ENCODE results near the gene TTC39B. TPM values are rescaled to one million over a fixed set of nuclear protein-coding genes. Genes with fewer than 3 reads are reported as not detected.
A peak's percentile ranks its signal among the peaks of the same experiment; 100 is the strongest.

Gene TTC39B
- polyA plus RNA-seq, 1 experiment: 11.4 TPM

GRCh38 chr9:15163931-15164330 lies 143.1 kb downstream of the TTC39B start:
- no peak for TF ChIP-seq CTCF (IDR thresholded peaks at IDR 0.05; ENCODE audit: low read depth, low read length)
- no peak overlapping the region for H3K27ac ChIP-seq (ENCODE audit: low read depth, low read length)
- ChIA-PET POLR2A (no interaction called here), CTCF (no interaction called here)
- DNase-seq (ENCODE audit: low read depth, low spot score): no peak
- H3K4me3 ChIP-seq (ENCODE audit: low read depth, low read length): no peak overlapping the region
- H3K9me3 ChIP-seq (ENCODE audit: control insufficient read depth, insufficient read depth, low read length): no peaks in the 10 kb centered on the region
- H3K27me3 ChIP-seq (ENCODE audit: control insufficient read depth, insufficient read depth, low read length): no peaks in the 10 kb centered on the region

DNA sequence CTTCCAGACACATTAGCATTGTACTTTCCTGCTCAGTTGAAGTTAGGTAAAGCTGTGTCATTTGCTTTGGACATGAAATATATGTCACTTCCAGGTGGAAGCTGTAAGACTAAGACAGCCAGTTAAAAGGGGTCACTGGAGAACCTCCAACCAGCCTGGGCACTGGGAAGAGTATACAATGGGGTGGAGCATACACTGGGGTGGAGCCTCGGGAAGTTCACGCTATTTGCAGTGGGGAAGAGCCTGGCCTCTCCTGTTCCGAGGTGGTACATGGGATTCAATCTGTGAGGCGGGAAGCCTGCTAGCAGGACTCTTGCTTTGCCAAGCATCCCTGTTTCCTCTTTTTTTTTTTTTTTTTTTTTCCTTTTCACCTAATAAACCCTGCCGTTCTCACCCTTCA lies 145.3 kb downstream of the TTC39B start:
- no peak for DNase-seq (ENCODE audit: low read depth, low spot score)
- H3K9me3 ChIP-seq (ENCODE audit: control insufficient read depth, insufficient read depth, low read length): no peaks in the 10 kb centered on the region
- POLR2A ChIA-PET: no interaction called here
- no peak overlapping the region for H3K4me3 ChIP-seq (ENCODE audit: low read depth, low read length)
- CTCF ChIA-PET: interaction anchor here (1.1 kb wide), 1 partner anchor 339 kb away, joined by 5 read pairs; no protein-coding TSS in a partner anchor
- peaks cover 2% of the 10 kb centered on the region for H3K27me3 ChIP-seq (ENCODE audit: control insufficient read depth, insufficient read depth, low read length)
- H3K27ac ChIP-seq (ENCODE audit: low read depth, low read length): no peak overlapping the region
- no peak for TF ChIP-seq CTCF (IDR thresholded peaks at IDR 0.05; ENCODE audit: low read depth, low read length)

DNA sequence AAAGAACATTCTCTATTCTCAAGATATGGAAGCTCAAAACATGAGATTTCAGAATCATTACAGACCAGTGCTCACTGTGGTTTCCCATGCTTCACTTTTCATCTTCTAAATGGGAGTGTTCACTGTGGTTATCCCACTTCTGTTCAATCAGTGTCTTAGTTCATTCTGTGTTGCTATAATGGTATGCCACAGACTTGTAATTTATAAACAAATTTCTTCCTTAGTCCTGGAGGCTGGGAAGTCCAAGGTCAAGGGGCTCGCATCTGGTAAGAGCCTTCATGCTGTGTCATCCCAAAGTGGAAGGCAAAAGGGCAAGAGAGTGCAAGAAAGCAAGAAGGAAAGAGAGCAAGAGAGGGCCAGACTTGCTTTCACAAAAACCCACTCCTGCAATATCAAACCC lies 146.3 kb downstream of the TTC39B start:
- CTCF ChIA-PET: no interaction called here
- Histone ChIP-seq H3K4me3 (ENCODE audit: low read depth, low read length) (no peak overlapping the region), H3K9me3 (ENCODE audit: control insufficient read depth, insufficient read depth, low read length) (no peaks in the 10 kb centered on the region), H3K27me3 (ENCODE audit: control insufficient read depth, insufficient read depth, low read length) (peaks cover 2% of the 10 kb centered on the region), H3K27ac (ENCODE audit: low read depth, low read length) (no peak overlapping the region)
- POLR2A ChIA-PET: no interaction called here
- DNase-seq (ENCODE audit: low read depth, low spot score): peak; percentile 49
- TF ChIP-seq CTCF (IDR thresholded peaks at IDR 0.05; ENCODE audit: low read depth, low read length): no peak

DNA sequence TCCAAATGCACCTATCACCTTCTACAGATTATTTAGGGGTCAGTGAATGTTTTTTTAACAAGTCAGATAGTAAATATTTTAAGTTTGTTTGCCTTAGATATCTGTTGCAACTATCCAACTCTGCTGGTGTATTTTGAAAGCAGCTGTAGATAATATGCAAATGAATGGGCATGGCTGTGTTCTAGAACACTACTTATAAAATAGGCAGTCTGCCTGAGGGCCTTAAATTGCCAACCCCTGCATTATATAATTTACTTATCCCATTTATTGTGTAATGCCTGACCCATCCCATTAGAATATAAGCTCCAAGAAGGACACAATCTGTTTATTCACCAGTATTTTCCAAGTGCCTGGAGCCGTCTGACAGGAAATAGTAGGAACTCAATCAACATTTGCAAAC lies 149.0 kb downstream of the TTC39B start:
- Histone ChIP-seq H3K27ac (ENCODE audit: low read depth, low read length) (no peak overlapping the region), H3K27me3 (ENCODE audit: control insufficient read depth, insufficient read depth, low read length) (peaks cover 15% of the 10 kb centered on the region), H3K4me3 (ENCODE audit: low read depth, low read length) (no peak overlapping the region), H3K9me3 (ENCODE audit: control insufficient read depth, insufficient read depth, low read length) (no peaks in the 10 kb centered on the region)
- no peak for DNase-seq (ENCODE audit: low read depth, low spot score)
- TF ChIP-seq CTCF (IDR thresholded peaks at IDR 0.05; ENCODE audit: low read depth, low read length): no peak
- POLR2A ChIA-PET: no interaction called here
- CTCF ChIA-PET: no interaction called here

- Histone ChIP-seq H3K4me3 (ENCODE audit: low read depth, low read length) (no peak overlapping the region), H3K9me3 (ENCODE audit: control insufficient read depth, insufficient read depth, low read length) (no peaks in the 10 kb centered on the region), H3K27ac (ENCODE audit: low read depth, low read length) (no peak overlapping the region), H3K27me3 (ENCODE audit: control insufficient read depth, insufficient read depth, low read length) (peaks cover 22% of the 10 kb centered on the region)
- ChIA-PET POLR2A (no interaction called here), CTCF (no interaction called here)
- no peak for DNase-seq (ENCODE audit: low read depth, low spot score)
- no peak for TF ChIP-seq CTCF (IDR thresholded peaks at IDR 0.05; ENCODE audit: low read depth, low read length)
These were observed 149.6 kb downstream of the TTC39B start for GRCh38 chr9:15157381-15157780.
